Activated naive CD8-positive, alpha-beta T cell treated with anti-CD3 and anti-CD28 coated beads, Interleukin-2, amount 10 ng/mL, durations not matched to agents 7 days and 5 days (primary cell): ENCODE results near the gene SIGLEC10. TPM values are rescaled to one million over a fixed set of nuclear protein-coding genes. Genes with fewer than 3 reads are reported as not detected.

Experiments
- ATAC-seq: fragments of 150-1000 bp; cut with Tn5 transposase; one replicate; pipeline ENCODE4 v1.10.0; 2021; ENCODE audit warnings: low read depth, moderate library complexity
- POLR2A ChIA-PET: fragments of 350-600 bp; sonication (Branson Sonifier 250); formaldehyde crosslinking; loops from one replicate; lab custom pipeline; 2021; ENCODE audit warnings: antibody characterized with exemption; lab: Charles Lee
- DNase-seq: peaks from one replicate; pipeline ENCODE4 v3.0.0; 2021
- H3K27ac Mint-ChIP-seq: one replicate; pipeline ENCODE4 v1.8.0; 2022; ENCODE audit warnings: mild to moderate bottlenecking, mixed read lengths
- H3K27me3 Mint-ChIP-seq: one replicate; pipeline ENCODE4 v1.8.0; 2022; ENCODE audit warnings: mild to moderate bottlenecking, moderate library complexity, mixed read lengths
- H3K36me3 Mint-ChIP-seq: one replicate; pipeline ENCODE4 v1.8.0; 2021; ENCODE audit warnings: mild to moderate bottlenecking, mixed read lengths
- H3K4me1 Mint-ChIP-seq: one replicate; pipeline ENCODE4 v1.8.0; 2021; ENCODE audit warnings: mixed read lengths
- H3K4me3 Mint-ChIP-seq: one replicate; pipeline ENCODE4 v1.8.0; 2022; ENCODE audit warnings: mild to moderate bottlenecking, moderate library complexity, mixed read lengths
- H3K9me3 Mint-ChIP-seq: one replicate; pipeline ENCODE4 v1.8.0; 2021; ENCODE audit warnings: mixed read lengths
- total RNA-seq, 2 experiments: library from RNA; stranded (reverse); gene quantifications; one replicate each; pipeline ENCODE4 v1.2.3, GENCODE V29; 2021

SIGLEC10 gene
- total RNA-seq, 2 experiments from 2014 or later: 0.91 to 0.96 TPM

- Mint-ChIP-seq H3K27ac (peak overlapping the region; percentile 48), H3K36me3 (peaks cover 22% of the 10 kb centered on the region), H3K27me3 (no peaks in the 10 kb centered on the region), H3K4me3 (peak overlapping the region; percentile 62), H3K4me1 (peaks cover 50% of the 10 kb centered on the region), H3K9me3 (no peaks in the 10 kb centered on the region)
- POLR2A ChIA-PET: interaction anchor here (1.0 to 2.5 kb wide), 4 partner anchors 10 to 77 kb away, joined by 3 to 11 read pairs (median 3); no protein-coding TSS in a partner anchor
- DNase-seq: no peak
- ATAC-seq: no peak
These were observed 53.0 kb downstream of the SIGLEC10 start for GRCh38 chr19:51364200-51365106.

GRCh38 chr19:51361239-51361638 lies 56.2 kb downstream of the SIGLEC10 start:
- Mint-ChIP-seq H3K4me3 (no peak overlapping the region), H3K27ac (no peak overlapping the region), H3K36me3 (peaks cover 35% of the 10 kb centered on the region), H3K9me3 (no peaks in the 10 kb centered on the region), H3K4me1 (peaks cover 47% of the 10 kb centered on the region), H3K27me3 (no peaks in the 10 kb centered on the region)
- POLR2A ChIA-PET: interaction anchor here (3.3 kb wide), 1 partner anchor 33 kb away, joined by 17 read pairs; no protein-coding TSS in a partner anchor
- DNase-seq: no peak
- no peak for ATAC-seq

Other genes with a start within 250 kb of the SIGLEC10 start
- gene CD33, start 192.6 kb downstream of the SIGLEC10 start, total RNA-seq: 10 to 100 TPM in 1 of 2 experiments, 1 to 10 TPM in 1; 7.7 to 10.6 TPM
- not detected for gene SIGLECL1, start 166.6 kb downstream of the SIGLEC10 start, total RNA-seq
- gene IGLON5, start 106.0 kb downstream of the SIGLEC10 start, total RNA-seq: under 1 TPM in 1 of 2 experiments, not detected in 1; 0.11 TPM
- under 1 TPM; 0.62 to 0.94 TPM for gene VSIG10L, start 75.5 kb downstream of the SIGLEC10 start, total RNA-seq
- gene ETFB, start 51.3 kb downstream of the SIGLEC10 start, total RNA-seq: 100 to 1,000 TPM; 121 to 124 TPM
- gene CLDND2, start 48.6 kb downstream of the SIGLEC10 start, total RNA-seq: 10 to 100 TPM; 11.6 to 13.4 TPM
- 100 to 1,000 TPM; 263 TPM for gene NKG7, start 45.0 kb downstream of the SIGLEC10 start, total RNA-seq
- not detected for gene LIM2, start 29.7 kb downstream of the SIGLEC10 start, total RNA-seq
- gene C19orf84, start 27.1 kb downstream of the SIGLEC10 start, total RNA-seq: not detected
- gene SIGLEC8, start 40.8 kb upstream of the SIGLEC10 start, total RNA-seq: not detected
- not detected for gene CEACAM18, start 60.9 kb upstream of the SIGLEC10 start, total RNA-seq
- gene SIGLEC12, start 84.2 kb upstream of the SIGLEC10 start, total RNA-seq: 1 to 10 TPM; 3.7 to 5.3 TPM
- not detected for gene SIGLEC6, start 114.0 kb upstream of the SIGLEC10 start, total RNA-seq
- gene ZNF175, start 153.6 kb upstream of the SIGLEC10 start, total RNA-seq: 10 to 100 TPM in 1 of 2 experiments, 1 to 10 TPM in 1; 9.5 to 15.6 TPM
- gene SIGLEC5, start 212.8 kb upstream of the SIGLEC10 start, total RNA-seq: not detected
- under 1 TPM; 0.33 to 0.57 TPM for gene SIGLEC14, start 229.2 kb upstream of the SIGLEC10 start, total RNA-seq